Bronchial epithelial cell (primary cell): Measurements from ENCODE around the gene TTLL13. TPM values are rescaled to one million over a fixed set of nuclear protein-coding genes. Genes with fewer than 3 reads are reported as not detected.
"Not testable (repeated sequence)": the region's sequence is repeated elsewhere in the genome, so short reads cannot be mapped to it uniquely, and the experiment has no call there.

Experiments
- DNase-seq: peaks from one replicate; pipeline ENCODE4 v3.0.0-alpha.2; 2010; ENCODE audit warnings: low read depth
- FAIRE-seq: peaks from 2 replicates; lab custom pipeline; 2011; peaks lifted over from hg19 to GRCh38; lab: Jason Lieb, UNC
- H3K27me3 ChIP-seq: 2 replicates; pipeline ENCODE4 v1.5.1; 2011; ENCODE audit warnings: low read length; ENCODE audit not compliant: control insufficient read depth, insufficient read depth
- H3K36me3 ChIP-seq: 2 replicates; pipeline ENCODE4 v1.5.1; 2011; ENCODE audit warnings: low read length; ENCODE audit not compliant: control insufficient read depth, insufficient read depth
- H3K4me3 ChIP-seq: 2 replicates; pipeline ENCODE4 v1.5.1; 2011; ENCODE audit warnings: mild to moderate bottlenecking, low read depth, low read length, control low read depth
- CTCF ChIP-seq: IDR thresholded peaks from 2 replicates; pipeline ENCODE4 v1.5.1; 2011; ENCODE audit warnings: mild to moderate bottlenecking, moderate library complexity, low read length, control low read depth, inconsistent platforms; ENCODE audit not compliant: insufficient read depth, severe bottlenecking
- total RNA-seq: library from RNA; depleted of rRNA; stranded (reverse); fragments of >200 nt; gene quantifications from 2 replicates; pipeline ENCODE4 v1.2.1, GENCODE V29; 2014

TTLL13 gene
- total RNA-seq, 1 donor from 2014 or later = under 0.01 TPM

DNA sequence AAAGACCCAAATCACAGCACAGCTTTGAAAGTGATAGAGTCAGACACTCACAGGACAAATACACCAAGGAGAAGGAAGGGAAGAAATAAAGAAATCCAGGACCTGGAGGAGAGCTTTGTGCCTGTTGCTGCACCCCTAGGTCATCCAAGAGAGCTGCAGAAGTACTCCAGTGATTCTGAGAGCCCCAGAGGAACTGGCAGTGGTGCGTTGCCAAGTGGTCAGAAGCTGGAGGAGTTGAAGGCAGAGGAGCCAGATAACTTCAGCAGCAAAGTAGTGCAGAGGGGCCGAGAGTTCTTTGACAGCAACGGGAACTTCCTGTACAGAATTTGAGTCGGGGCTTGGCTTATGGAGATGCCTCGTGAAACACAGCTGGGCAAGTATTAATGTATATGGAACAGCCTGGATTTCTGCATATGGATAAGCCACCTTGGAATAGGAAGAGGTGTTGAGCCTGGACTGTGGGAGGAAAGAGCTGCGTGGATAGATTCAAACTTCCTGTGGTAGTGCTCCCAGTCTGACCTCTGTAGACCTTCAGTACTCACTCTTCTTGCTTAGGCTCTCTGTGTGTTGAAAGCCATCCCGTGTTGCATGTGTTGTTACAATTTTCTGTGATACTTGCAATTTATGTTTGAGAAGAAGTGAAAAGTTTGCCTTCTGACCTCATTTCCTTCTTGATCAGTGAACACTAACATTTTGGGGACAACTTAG is 22.3 kb downstream of the TTLL13 start:
- Histone ChIP-seq H3K27me3 (no peaks in the 10 kb centered on the region), H3K36me3 (peaks cover 13% of the 10 kb centered on the region), H3K4me3 (no peak overlapping the region)
- no peak for DNase-seq
- FAIRE-seq = no peak
- no peak for TF ChIP-seq CTCF

DNA sequence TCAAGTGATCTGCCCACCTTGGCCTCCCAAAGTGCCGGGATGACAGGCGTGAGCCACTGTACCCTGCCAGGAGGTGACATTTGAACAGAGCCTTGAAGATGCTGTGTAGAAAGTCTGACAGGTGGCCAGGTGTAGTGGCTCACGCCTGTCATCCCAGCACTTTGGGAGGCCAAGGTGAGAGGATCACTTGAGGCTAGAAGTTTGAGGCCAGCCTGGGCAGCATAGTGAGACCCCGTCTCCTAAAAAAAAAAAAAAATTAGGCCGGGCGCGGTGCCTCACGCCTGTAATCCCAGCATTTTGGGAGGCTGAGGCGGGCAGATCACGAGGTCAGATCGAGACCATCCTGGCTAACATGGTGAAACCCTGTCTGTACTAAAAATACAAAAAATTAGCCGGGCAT is 29.1 kb downstream of the TTLL13 start:
- H3K27me3 ChIP-seq, DNase-seq, FAIRE-seq, H3K36me3 ChIP-seq, H3K4me3 ChIP-seq: not testable (repeated sequence)

GRCh38 chr15:90280743-90281142 is 31.4 kb downstream of the TTLL13 start:
- FAIRE-seq, H3K27me3 ChIP-seq, DNase-seq, H3K36me3 ChIP-seq, H3K4me3 ChIP-seq: not testable (repeated sequence)

- DNase-seq, H3K4me3 ChIP-seq, H3K36me3 ChIP-seq, H3K27me3 ChIP-seq, FAIRE-seq: not testable (repeated sequence)
Observed at GRCh38 chr15:90281637-90282036, 32.3 kb downstream of the TTLL13 start.

GRCh38 chr15:90286678-90287077 is 37.3 kb downstream of the TTLL13 start:
- H3K36me3 ChIP-seq = no peaks in the 10 kb centered on the region
- no peak for FAIRE-seq

DNA sequence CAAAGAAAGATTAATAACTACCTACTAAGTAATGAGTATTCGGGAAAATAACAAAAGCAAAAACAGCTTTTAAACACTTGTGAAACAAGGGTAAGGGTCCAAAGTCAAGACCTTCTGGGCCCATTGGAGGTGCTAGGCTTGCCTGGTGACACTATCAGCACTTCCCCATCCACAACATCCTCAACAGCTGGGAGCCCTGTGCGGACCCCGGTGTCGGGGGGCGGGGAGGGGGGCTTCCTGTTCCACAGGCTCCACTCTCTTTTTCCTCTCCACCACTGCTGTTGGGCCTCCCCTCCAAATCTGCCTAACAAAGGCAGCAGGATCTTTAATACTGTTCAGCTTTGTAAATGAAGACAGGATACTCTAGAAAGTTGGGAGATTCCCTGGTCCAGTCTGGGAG is 37.7 kb downstream of the TTLL13 start:
- Histone ChIP-seq H3K36me3 (no peaks in the 10 kb centered on the region), H3K4me3 (no peak overlapping the region), H3K27me3 (no peaks in the 10 kb centered on the region)
- no peak for FAIRE-seq
- no peak for TF ChIP-seq CTCF
- no peak for DNase-seq

More at GRCh38 chr15:90286678-90287077, 37.3 kb downstream of the TTLL13 start:
- Histone ChIP-seq H3K4me3 (no peak overlapping the region), H3K27me3 (no peaks in the 10 kb centered on the region)
- DNase-seq = peak; percentile 34
- TF ChIP-seq CTCF = peak; percentile 31

DNA sequence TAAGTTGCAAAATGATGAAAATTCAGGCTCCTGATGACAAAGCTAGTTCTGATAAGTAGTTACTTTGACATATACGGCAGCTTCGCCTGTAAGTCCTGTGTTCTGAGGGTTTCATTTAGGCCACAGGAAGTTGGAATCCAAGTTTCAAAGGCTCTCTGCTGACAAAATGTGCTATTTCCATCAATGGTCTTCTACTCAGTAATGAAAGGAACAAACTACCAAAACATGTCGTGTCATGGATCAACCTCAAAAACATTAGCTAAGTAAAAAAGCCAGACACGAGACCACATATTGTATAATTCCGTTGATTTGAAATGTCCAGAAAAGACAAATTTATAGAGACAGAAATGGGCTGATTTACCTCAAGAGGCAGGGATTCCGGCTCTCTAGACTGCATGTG is 38.6 kb downstream of the TTLL13 start:
- Histone ChIP-seq H3K4me3 (no peak overlapping the region), H3K36me3 (no peaks in the 10 kb centered on the region), H3K27me3 (no peaks in the 10 kb centered on the region)
- no peak for TF ChIP-seq CTCF
- FAIRE-seq (no peak), DNase-seq (no peak)
